Measurements from ENCODE around the gene CHML.

CHML gene

DNA sequence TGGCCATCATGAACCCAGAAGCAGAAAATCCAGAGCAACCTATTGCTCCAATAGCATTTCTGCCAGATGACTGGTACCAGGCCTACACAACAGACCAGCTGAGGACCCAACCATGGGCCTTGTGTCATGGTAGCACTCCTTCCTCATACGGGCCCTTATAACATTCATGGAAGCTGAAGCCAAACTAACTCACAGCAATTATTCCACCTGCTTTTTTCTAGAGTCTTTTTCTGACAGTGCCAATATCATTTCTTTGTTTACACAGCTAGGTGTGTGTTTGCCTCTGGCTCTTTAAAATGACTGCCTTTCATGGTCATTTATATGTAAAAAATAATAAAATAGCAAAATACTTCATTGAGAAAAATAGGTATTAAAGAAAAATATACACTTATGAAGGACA is 8.0 kb upstream of the CHML start:
- TF ChIP-seq ZNF76 (tag by site-specific recombination; IDR thresholded peaks at IDR 0.05; ENCODE audit: borderline replicate concordance, low read depth): no peak
- TF ChIP-seq IKZF3 (tag by site-specific recombination; IDR thresholded peaks at IDR 0.05): no peak
- no peak for TF ChIP-seq FEZF1 (tag by site-specific recombination; IDR thresholded peaks at IDR 0.05)
- no peak for TF ChIP-seq ZFP69B (tag by site-specific recombination; IDR thresholded peaks at IDR 0.05)
- TF ChIP-seq, protein P1, sequence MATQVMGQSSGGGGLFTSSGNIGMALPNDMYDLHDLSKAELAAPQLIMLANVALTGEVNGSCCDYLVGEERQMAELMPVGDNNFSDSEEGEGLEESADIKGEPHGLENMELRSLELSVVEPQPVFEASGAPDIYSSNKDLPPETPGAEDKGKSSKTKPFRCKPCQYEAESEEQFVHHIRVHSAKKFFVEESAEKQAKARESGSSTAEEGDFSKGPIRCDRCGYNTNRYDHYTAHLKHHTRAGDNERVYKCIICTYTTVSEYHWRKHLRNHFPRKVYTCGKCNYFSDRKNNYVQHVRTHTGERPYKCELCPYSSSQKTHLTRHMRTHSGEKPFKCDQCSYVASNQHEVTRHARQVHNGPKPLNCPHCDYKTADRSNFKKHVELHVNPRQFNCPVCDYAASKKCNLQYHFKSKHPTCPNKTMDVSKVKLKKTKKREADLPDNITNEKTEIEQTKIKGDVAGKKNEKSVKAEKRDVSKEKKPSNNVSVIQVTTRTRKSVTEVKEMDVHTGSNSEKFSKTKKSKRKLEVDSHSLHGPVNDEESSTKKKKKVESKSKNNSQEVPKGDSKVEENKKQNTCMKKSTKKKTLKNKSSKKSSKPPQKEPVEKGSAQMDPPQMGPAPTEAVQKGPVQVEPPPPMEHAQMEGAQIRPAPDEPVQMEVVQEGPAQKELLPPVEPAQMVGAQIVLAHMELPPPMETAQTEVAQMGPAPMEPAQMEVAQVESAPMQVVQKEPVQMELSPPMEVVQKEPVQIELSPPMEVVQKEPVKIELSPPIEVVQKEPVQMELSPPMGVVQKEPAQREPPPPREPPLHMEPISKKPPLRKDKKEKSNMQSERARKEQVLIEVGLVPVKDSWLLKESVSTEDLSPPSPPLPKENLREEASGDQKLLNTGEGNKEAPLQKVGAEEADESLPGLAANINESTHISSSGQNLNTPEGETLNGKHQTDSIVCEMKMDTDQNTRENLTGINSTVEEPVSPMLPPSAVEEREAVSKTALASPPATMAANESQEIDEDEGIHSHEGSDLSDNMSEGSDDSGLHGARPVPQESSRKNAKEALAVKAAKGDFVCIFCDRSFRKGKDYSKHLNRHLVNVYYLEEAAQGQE (tag by site-specific recombination; IDR thresholded peaks at IDR 0.05): no peak
- no peak for TF ChIP-seq ZNF311 (tag by site-specific recombination; IDR thresholded peaks at IDR 0.05; ENCODE audit: borderline replicate concordance)
- no peak for TF ChIP-seq ZNF19 (tag by site-specific recombination; IDR thresholded peaks at IDR 0.05; ENCODE audit: low read depth)
- TF ChIP-seq ZNF660 (tag by site-specific recombination; IDR thresholded peaks at IDR 0.05): no peak
- TF ChIP-seq YY2 (tag by site-specific recombination; IDR thresholded peaks at IDR 0.05): no peak
- TF ChIP-seq ZNF596 (tag by site-specific recombination; IDR thresholded peaks at IDR 0.05): no peak
- no peak for TF ChIP-seq ZNF555 (tag by site-specific recombination; conservative IDR thresholded peaks at IDR 0.05)
- no peak for TF ChIP-seq ZNF404 (tag by site-specific recombination; IDR thresholded peaks at IDR 0.05)
- no peak for TF ChIP-seq ZNF670 (tag by site-specific recombination; IDR thresholded peaks at IDR 0.05; ENCODE audit: low read depth)
- TF ChIP-seq ZNF777 (tag by site-specific recombination; IDR thresholded peaks at IDR 0.05; ENCODE audit: borderline replicate concordance): no peak
- no peak for TF ChIP-seq ZNF423 (tag by site-specific recombination; IDR thresholded peaks at IDR 0.05)
- TF ChIP-seq RBAK (tag by site-specific recombination; IDR thresholded peaks at IDR 0.05): no peak
- TF ChIP-seq, protein P2, sequence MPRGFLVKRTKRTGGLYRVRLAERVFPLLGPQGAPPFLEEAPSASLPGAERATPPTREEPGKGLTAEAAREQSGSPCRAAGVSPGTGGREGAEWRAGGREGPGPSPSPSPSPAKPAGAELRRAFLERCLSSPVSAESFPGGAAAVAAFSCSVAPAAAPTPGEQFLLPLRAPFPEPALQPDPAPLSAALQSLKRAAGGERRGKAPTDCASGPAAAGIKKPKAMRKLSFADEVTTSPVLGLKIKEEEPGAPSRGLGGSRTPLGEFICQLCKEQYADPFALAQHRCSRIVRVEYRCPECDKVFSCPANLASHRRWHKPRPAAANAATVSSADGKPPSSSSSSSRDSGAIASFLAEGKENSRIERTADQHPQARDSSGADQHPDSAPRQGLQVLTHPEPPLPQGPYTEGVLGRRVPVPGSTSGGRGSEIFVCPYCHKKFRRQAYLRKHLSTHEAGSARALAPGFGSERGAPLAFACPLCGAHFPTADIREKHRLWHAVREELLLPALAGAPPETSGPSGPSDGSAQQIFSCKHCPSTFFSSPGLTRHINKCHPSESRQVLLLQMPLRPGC (tag by site-specific recombination; IDR thresholded peaks at IDR 0.05): no peak
- Histone ChIP-seq H3K4me3 (ENCODE audit: low read depth, low read length) (no peak overlapping the region), H3K4me1 (ENCODE audit: control insufficient read depth, insufficient read depth, low read length) (no peaks in the 10 kb centered on the region), H3K27ac (ENCODE audit: extremely low read depth, low read depth, low read length) (no peak overlapping the region), H3K9me3 (ENCODE audit: control insufficient read depth, insufficient read depth, low read depth, low read length) (no peaks in the 10 kb centered on the region), H3K36me3 (ENCODE audit: control insufficient read depth in 2 of 2, insufficient read depth in 1 of 2, low read length in 2 of 2) (no peaks in the 10 kb centered on the region)
- ChIA-PET POLR2A (no interaction called here), CTCF (interaction anchor here (0.7 kb wide), 1 partner anchor 186 kb away, joined by 3 read pairs; no protein-coding TSS in a partner anchor)

DNA sequence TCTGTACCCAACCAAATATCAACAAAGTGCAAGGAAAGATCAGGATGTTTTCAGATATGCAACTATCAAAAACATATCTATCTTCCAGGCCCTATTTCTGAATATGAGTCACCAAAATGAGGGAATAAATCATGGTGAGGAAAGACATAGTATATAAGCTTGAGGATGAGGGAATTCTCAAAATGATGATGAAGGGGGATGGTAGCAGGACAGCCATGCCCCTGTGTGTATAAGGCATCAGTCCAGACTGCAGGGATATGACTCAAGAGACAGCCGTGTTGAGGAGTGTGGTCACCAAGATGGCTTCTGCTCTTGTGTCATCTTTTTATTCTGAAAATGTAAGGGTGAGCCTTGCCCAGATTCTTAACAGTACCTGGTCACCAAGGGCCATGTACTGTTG is 7.5 kb upstream of the CHML start:
- CTCF ChIA-PET: no interaction called here
- TF ChIP-seq ZIC2 (tag by site-specific recombination; IDR thresholded peaks at IDR 0.05): no peak
- no peak for TF ChIP-seq KLF10 (tag by site-specific recombination; IDR thresholded peaks at IDR 0.05)
- no peak for TF ChIP-seq ZNF223 (tag by site-specific recombination; IDR thresholded peaks at IDR 0.05)
- TF ChIP-seq ZNF621 (tag by site-specific recombination; IDR thresholded peaks at IDR 0.05): no peak
- TF ChIP-seq ZNF747 (tag by site-specific recombination; IDR thresholded peaks at IDR 0.05): no peak
- TF ChIP-seq, protein P3, sequence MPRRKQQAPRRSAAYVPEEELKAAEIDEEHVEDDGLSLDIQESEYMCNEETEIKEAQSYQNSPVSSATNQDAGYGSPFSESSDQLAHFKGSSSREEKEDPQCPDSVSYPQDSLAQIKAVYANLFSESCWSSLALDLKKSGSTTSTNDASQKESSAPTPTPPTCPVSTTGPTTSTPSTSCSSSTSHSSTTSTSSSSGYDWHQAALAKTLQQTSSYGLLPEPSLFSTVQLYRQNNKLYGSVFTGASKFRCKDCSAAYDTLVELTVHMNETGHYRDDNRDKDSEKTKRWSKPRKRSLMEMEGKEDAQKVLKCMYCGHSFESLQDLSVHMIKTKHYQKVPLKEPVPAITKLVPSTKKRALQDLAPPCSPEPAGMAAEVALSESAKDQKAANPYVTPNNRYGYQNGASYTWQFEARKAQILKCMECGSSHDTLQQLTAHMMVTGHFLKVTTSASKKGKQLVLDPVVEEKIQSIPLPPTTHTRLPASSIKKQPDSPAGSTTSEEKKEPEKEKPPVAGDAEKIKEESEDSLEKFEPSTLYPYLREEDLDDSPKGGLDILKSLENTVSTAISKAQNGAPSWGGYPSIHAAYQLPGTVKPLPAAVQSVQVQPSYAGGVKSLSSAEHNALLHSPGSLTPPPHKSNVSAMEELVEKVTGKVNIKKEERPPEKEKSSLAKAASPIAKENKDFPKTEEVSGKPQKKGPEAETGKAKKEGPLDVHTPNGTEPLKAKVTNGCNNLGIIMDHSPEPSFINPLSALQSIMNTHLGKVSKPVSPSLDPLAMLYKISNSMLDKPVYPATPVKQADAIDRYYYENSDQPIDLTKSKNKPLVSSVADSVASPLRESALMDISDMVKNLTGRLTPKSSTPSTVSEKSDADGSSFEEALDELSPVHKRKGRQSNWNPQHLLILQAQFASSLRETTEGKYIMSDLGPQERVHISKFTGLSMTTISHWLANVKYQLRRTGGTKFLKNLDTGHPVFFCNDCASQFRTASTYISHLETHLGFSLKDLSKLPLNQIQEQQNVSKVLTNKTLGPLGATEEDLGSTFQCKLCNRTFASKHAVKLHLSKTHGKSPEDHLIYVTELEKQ (tag by site-specific recombination; IDR thresholded peaks at IDR 0.05; ENCODE audit: borderline replicate concordance): no peak
- no peak for TF ChIP-seq ZNF658 (tag by site-specific recombination; IDR thresholded peaks at IDR 0.05)
- TF ChIP-seq ZNF248 (tag by site-specific recombination; IDR thresholded peaks at IDR 0.05): no peak
- TF ChIP-seq ZBTB8A (tag by site-specific recombination; IDR thresholded peaks at IDR 0.05): no peak
- TF ChIP-seq, protein P4, sequence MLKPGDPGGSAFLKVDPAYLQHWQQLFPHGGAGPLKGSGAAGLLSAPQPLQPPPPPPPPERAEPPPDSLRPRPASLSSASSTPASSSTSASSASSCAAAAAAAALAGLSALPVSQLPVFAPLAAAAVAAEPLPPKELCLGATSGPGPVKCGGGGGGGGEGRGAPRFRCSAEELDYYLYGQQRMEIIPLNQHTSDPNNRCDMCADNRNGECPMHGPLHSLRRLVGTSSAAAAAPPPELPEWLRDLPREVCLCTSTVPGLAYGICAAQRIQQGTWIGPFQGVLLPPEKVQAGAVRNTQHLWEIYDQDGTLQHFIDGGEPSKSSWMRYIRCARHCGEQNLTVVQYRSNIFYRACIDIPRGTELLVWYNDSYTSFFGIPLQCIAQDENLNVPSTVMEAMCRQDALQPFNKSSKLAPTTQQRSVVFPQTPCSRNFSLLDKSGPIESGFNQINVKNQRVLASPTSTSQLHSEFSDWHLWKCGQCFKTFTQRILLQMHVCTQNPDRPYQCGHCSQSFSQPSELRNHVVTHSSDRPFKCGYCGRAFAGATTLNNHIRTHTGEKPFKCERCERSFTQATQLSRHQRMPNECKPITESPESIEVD (tag by site-specific recombination; IDR thresholded peaks at IDR 0.05): no peak
- TF ChIP-seq ZNF416 (tag by site-specific recombination; IDR thresholded peaks at IDR 0.05): no peak

More for the DNA sequence above, 7.5 kb upstream of the CHML start:
- Histone ChIP-seq H3K27ac (ENCODE audit: extremely low read depth, low read depth, low read length) (no peak overlapping the region), H3K4me3 (ENCODE audit: low read depth, low read length) (no peak overlapping the region), H3K36me3 (ENCODE audit: control insufficient read depth in 2 of 2, insufficient read depth in 1 of 2, low read length in 2 of 2) (no peaks in the 10 kb centered on the region), H3K4me1 (ENCODE audit: control insufficient read depth, insufficient read depth, low read length) (no peaks in the 10 kb centered on the region), H3K9me3 (ENCODE audit: control insufficient read depth, insufficient read depth, low read depth, low read length) (no peaks in the 10 kb centered on the region)
- POLR2A ChIA-PET: no interaction called here

Data from HEK293 (cell line).